ENCODE data around the gene GET4. TPM values are rescaled to one million over a fixed set of nuclear protein-coding genes. Genes with fewer than 3 reads are reported as not detected.

The GET4 gene
- total and polyA plus RNA-seq, 2 of the 8 experiments (the other 6 are each of a cell fraction or from before 2014, with no cell fraction given) = 56.7 to 74.1 TPM

DNA sequence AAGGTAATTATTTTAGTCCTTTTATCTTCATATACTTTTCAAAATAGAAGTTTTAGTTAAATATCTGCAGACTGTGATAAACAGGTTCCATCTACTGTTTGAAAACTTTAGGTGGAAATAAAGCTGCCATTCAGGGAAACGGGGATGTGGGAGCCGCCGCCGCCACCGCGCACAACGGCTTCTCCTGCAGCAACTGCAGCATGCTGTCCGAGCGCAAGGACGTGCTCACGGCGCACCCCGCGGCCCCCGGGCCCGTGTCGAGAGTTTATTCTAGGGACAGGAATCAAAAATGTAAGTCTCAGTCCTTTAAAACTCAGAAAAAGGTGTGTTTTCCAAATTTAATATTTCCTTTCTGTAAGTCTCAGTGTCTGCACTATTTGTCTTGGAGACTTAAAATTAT, 33.1 kb upstream of the GET4 start:
- POLR2A ChIA-PET (ENCODE audit: partially characterized antibody) = no interaction called here
- DNase-seq (ENCODE audit: low read depth in 1 of 2, low spot score in 2 of 2) = no peak
- Histone ChIP-seq H2BK5ac (ENCODE audit: low read depth, low read length) (no peak overlapping the region), H2BK15ac (ENCODE audit: low read length) (no peak overlapping the region), H3K27ac (ENCODE audit: low read depth, low read length) (no peak overlapping the region), H3K79me2 (ENCODE audit: control insufficient read depth in 1 of 2, insufficient read depth in 2 of 2, low read length in 2 of 2) (peaks cover 0 to 28% of the 10 kb centered on the region in 2 experiments; a peak in 1 of 4 replicates), H3K9ac (replicated peaks in 1 of 4; ENCODE audit: extremely low read depth in 1 of 4, low read depth in 3 of 4, low read length in 3 of 4) (no peak overlapping the region), H3K23ac (ENCODE audit: insufficient read length) (no peak overlapping the region), H2AFZ (ENCODE audit: low read length) (no peak overlapping the region), H3K23me2 (ENCODE audit: low read depth, low read length) (no peaks in the 10 kb centered on the region), H3K4me3 (ENCODE audit: extremely low read depth in 1 of 4, insufficient read depth in 2 of 4, low read depth in 3 of 4, low read length in 4 of 4) (no peak overlapping the region), H3K14ac (ENCODE audit: insufficient read length) (no peak overlapping the region), H4K20me1 (replicated peaks in 1 of 2; ENCODE audit: control insufficient read depth in 1 of 2, insufficient read depth in 2 of 2, low read length in 2 of 2) (peaks cover 3 to 14% of the 10 kb centered on the region in 2 experiments), H3K18ac (ENCODE audit: extremely low read depth, low read length) (no peak overlapping the region), H3K27me3 (replicated peaks in 1 of 4; ENCODE audit: control insufficient read depth in 3 of 4, extremely low read depth in 1 of 4, insufficient read depth in 3 of 4, low read length in 3 of 4) (no peaks in the 10 kb centered on the region), H3K9me3 (ENCODE audit: insufficient read depth in 2 of 2, low read depth in 1 of 2, low read length in 1 of 2) (peaks cover 0 to 2% of the 10 kb centered on the region in 2 experiments; a peak in 1 of 4 replicates), H3K36me3 (ENCODE audit: control insufficient read depth in 2 of 4, insufficient read depth in 4 of 4, low read length in 3 of 4) (peaks cover 18 to 57% (median 44%) of the 10 kb centered on the region in 4 experiments; a peak in 7 of 8 replicates), H3K4ac (replicated peaks; ENCODE audit: insufficient read length, low read depth, low read length) (no peak overlapping the region), H3K4me1 (replicated peaks in 1 of 4; ENCODE audit: control insufficient read depth in 3 of 4, insufficient read depth in 4 of 4, low read length in 3 of 4) (no peaks in the 10 kb centered on the region), H2BK120ac (replicated peaks; ENCODE audit: low read depth, low read length) (no peak overlapping the region), H4K5ac (ENCODE audit: insufficient read length, low read depth, low read length) (no peak overlapping the region), H3K56ac (replicated peaks; ENCODE audit: insufficient read length, low read depth, low read length) (no peak overlapping the region), H3K79me1 (ENCODE audit: low read depth, low read length) (peaks cover 7% of the 10 kb centered on the region), H2AK5ac (ENCODE audit: low read depth, low read length) (no peak overlapping the region), H2BK20ac (ENCODE audit: low read length) (no peak overlapping the region), H2BK12ac (ENCODE audit: low read depth, low read length) (no peak overlapping the region), H4K8ac (ENCODE audit: extremely low read depth, insufficient read depth, low read length) (no peak overlapping the region), H4K91ac (replicated peaks; ENCODE audit: insufficient read length, low read length) (no peak overlapping the region), H3K4me2 (ENCODE audit: insufficient read depth in 1 of 2, low read depth in 2 of 2, low read length in 2 of 2) (no peak overlapping the region)
- CTCF ChIA-PET (ENCODE audit: partially characterized antibody) = interaction anchor here (0.6 to 2.8 kb wide), 5 partner anchors 11 to 47 kb away, joined by 3 to 13 read pairs (median 3); partner anchors contain the start of gene SUN1
- 98% methylated on average over 17 of the region's 17 CpGs; no CpG with 5 or more reads in 1 of the 2 experiments for WGBS, 2 experiments (ENCODE audit: extremely low coverage in 1 of 2, insufficient coverage in 1 of 2, insufficient read length in 1 of 2, insufficient replicate concordance in 2 of 2, low coverage in 1 of 2, low lambda C conversion rate in 2 of 2, missing lambda C conversion rate in 1 of 2)
- no peak for FAIRE-seq
- TF ChIP-seq KDM1A (IDR thresholded peaks at IDR 0.05; ENCODE audit: borderline replicate concordance, low read length) (no peak), CEBPB (IDR thresholded peaks at IDR 0.05; ENCODE audit: low read depth, low read length) (no peak), YY1 (IDR thresholded peaks at IDR 0.05; ENCODE audit: low read depth, low read length) (no peak), BACH1 (IDR thresholded peaks at IDR 0.05; ENCODE audit: low read length) (no peak), GTF2F1 (IDR thresholded peaks at IDR 0.05; ENCODE audit: borderline replicate concordance, low read depth, low read length) (no peak), CHD2 (IDR thresholded peaks at IDR 0.05; ENCODE audit: low read length) (no peak), SP1 (IDR thresholded peaks at IDR 0.05; ENCODE audit: low read depth, low read length) (no peak), POU5F1 (IDR thresholded peaks at IDR 0.05; ENCODE audit: low read depth, low read length) (no peak), PHF8 (conservative IDR thresholded peaks at IDR 0.05; ENCODE audit: low read depth, low read length) (no peak), TCF12 (IDR thresholded peaks at IDR 0.05; ENCODE audit: low read depth, low read length) (no peak), SAP30 (IDR thresholded peaks at IDR 0.05; ENCODE audit: insufficient read depth, insufficient replicate concordance, low read length) (no peak), CHD1 (IDR thresholded peaks at IDR 0.05; ENCODE audit: low read depth, low read length) (no peak), CBX5 (IDR thresholded peaks at IDR 0.05; ENCODE audit: low read depth, low read length) (no peak)
- TF ChIP-seq, protein P1, sequence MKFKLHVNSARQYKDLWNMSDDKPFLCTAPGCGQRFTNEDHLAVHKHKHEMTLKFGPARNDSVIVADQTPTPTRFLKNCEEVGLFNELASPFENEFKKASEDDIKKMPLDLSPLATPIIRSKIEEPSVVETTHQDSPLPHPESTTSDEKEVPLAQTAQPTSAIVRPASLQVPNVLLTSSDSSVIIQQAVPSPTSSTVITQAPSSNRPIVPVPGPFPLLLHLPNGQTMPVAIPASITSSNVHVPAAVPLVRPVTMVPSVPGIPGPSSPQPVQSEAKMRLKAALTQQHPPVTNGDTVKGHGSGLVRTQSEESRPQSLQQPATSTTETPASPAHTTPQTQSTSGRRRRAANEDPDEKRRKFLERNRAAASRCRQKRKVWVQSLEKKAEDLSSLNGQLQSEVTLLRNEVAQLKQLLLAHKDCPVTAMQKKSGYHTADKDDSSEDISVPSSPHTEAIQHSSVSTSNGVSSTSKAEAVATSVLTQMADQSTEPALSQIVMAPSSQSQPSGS (IDR thresholded peaks at IDR 0.05; ENCODE audit: low read length) = no peak

Data from H1 (cell line).